WTC11 (cell line): ENCODE measurements around the gene ABCG4. TPM values are rescaled to one million over a fixed set of nuclear protein-coding genes. Genes with fewer than 3 reads are reported as not detected.

ENCODE experiments used
- ATAC-seq: fragments of 200-7000 bp; cut with Tn5 transposase; 2 replicates; pipeline ENCODE4 v1.10.0; 2021; ENCODE audit warnings: mild to moderate bottlenecking, moderate library complexity
- CTCF ChIA-PET: fragments of 300-600 bp; sonication (Branson Sonifier 250); formaldehyde crosslinking; loops from one replicate; lab custom pipeline; 2021; ENCODE audit warnings: antibody characterized with exemption; lab: Charles Lee
- POLR2A ChIA-PET: fragments of 350-600 bp; sonication (Branson Sonifier 250); formaldehyde crosslinking; loops from one replicate; lab custom pipeline; 2021; ENCODE audit warnings: antibody characterized with exemption; lab: Charles Lee
- DNase-seq: peaks from one replicate; pipeline ENCODE4 v3.0.0; 2021; ENCODE audit warnings: low spot score
- H3K27ac Mint-ChIP-seq: 2 replicates; pipeline ENCODE4 v1.8.0; 2021; ENCODE audit warnings: mixed read lengths
- H3K27me3 Mint-ChIP-seq: 2 replicates; pipeline ENCODE4 v1.8.0; 2021; ENCODE audit warnings: low read depth, mild to moderate bottlenecking, moderate library complexity, mixed read lengths
- H3K36me3 Mint-ChIP-seq: 2 replicates; pipeline ENCODE4 v1.8.0; 2021; ENCODE audit warnings: mixed read lengths
- H3K4me1 Mint-ChIP-seq: 2 replicates; pipeline ENCODE4 v1.8.0; 2022; ENCODE audit warnings: mixed read lengths
- H3K4me3 Mint-ChIP-seq: 2 replicates; pipeline ENCODE4 v1.8.0; 2021; ENCODE audit warnings: mild to moderate bottlenecking, moderate library complexity, mixed read lengths
- H3K9me3 Mint-ChIP-seq: 2 replicates; pipeline ENCODE4 v1.8.0; 2021; ENCODE audit warnings: mixed read lengths
- AR ChIP-seq: fragments of 250-450 bp; sonication (Bioruptor Pico); IDR thresholded peaks from 2 replicates; pipeline ENCODE4 v1.9.0; 2021; ENCODE audit warnings: mild to moderate bottlenecking
- ARID4B ChIP-seq: sonication (generic); formaldehyde crosslinking; IDR thresholded peaks from 2 replicates; pipeline ENCODE4 v1.8.0; 2023; ENCODE audit warnings: missing genetic modification reagents, mild to moderate bottlenecking, borderline replicate concordance
- ATF6 ChIP-seq: sonication (generic); formaldehyde crosslinking; IDR thresholded peaks from 2 replicates; pipeline ENCODE4 v1.8.1; 2023; ENCODE audit warnings: mild to moderate bottlenecking, missing genetic modification reagents
- CBFB ChIP-seq: sonication (generic); formaldehyde crosslinking; IDR thresholded peaks from 2 replicates; pipeline ENCODE4 v1.8.1; 2022; ENCODE audit warnings: mild to moderate bottlenecking, low read depth, missing genetic modification reagents
- E2F1 ChIP-seq: sonication (generic); formaldehyde crosslinking; IDR thresholded peaks from 2 replicates; pipeline ENCODE4 v1.8.0; 2022; ENCODE audit warnings: mild to moderate bottlenecking, missing genetic modification reagents
- EMX1 ChIP-seq: fragments of 250-450 bp; sonication (Bioruptor Pico); IDR thresholded peaks from 2 replicates; pipeline ENCODE4 v1.8.0; 2021; ENCODE audit warnings: mild to moderate bottlenecking
- HMGA2 ChIP-seq: fragments of 250-450 bp; sonication (Bioruptor Pico); IDR thresholded peaks from 2 replicates; pipeline ENCODE4 v1.4.0; 2021; ENCODE audit warnings: mild to moderate bottlenecking, moderate library complexity
- IRF1 ChIP-seq: sonication (generic); formaldehyde crosslinking; IDR thresholded peaks from 2 replicates; pipeline ENCODE4 v1.8.0; 2023; ENCODE audit warnings: missing genetic modification reagents
- JAZF1 ChIP-seq: fragments of 250-450 bp; sonication (Bioruptor Pico); IDR thresholded peaks from 2 replicates; pipeline ENCODE4 v1.9.0; 2021; ENCODE audit warnings: moderate library complexity, mild to moderate bottlenecking, inconsistent platforms
- JUN ChIP-seq: sonication (generic); formaldehyde crosslinking; IDR thresholded peaks from 2 replicates; pipeline ENCODE4 v1.8.0; 2023; ENCODE audit warnings: mild to moderate bottlenecking, missing genetic modification reagents
- SOX15 ChIP-seq: fragments of 250-450 bp; sonication (Bioruptor Pico); IDR thresholded peaks from 2 replicates; pipeline ENCODE4 v1.9.0; 2021; ENCODE audit warnings: mild to moderate bottlenecking
- TEAD1 ChIP-seq: sonication (generic); formaldehyde crosslinking; IDR thresholded peaks from 2 replicates; pipeline ENCODE4 v1.8.0; 2022; ENCODE audit warnings: mild to moderate bottlenecking, missing genetic modification reagents
- ZNF121 ChIP-seq: sonication (generic); formaldehyde crosslinking; IDR thresholded peaks from 2 replicates; pipeline ENCODE4 v1.8.0; 2023; ENCODE audit warnings: missing genetic modification reagents
- ZNF138 ChIP-seq: sonication (generic); formaldehyde crosslinking; conservative IDR thresholded peaks from 2 replicates; pipeline ENCODE4 v1.8.1; 2022; ENCODE audit warnings: mild to moderate bottlenecking, moderate library complexity, missing genetic modification reagents
- ZNF263 ChIP-seq: sonication (generic); formaldehyde crosslinking; IDR thresholded peaks from 2 replicates; pipeline ENCODE4 v1.8.1; 2022; ENCODE audit warnings: low read depth, mild to moderate bottlenecking, moderate library complexity, missing genetic modification reagents
- ZNF416 ChIP-seq: fragments of 250-450 bp; sonication (Bioruptor Pico); IDR thresholded peaks from 2 replicates; pipeline ENCODE4 v1.9.0; 2021; ENCODE audit warnings: mild to moderate bottlenecking, inconsistent platforms
- ZNF423 ChIP-seq: fragments of 250-450 bp; sonication (Bioruptor Pico); IDR thresholded peaks from 2 replicates; pipeline ENCODE4 v2.1.2; 2022; ENCODE audit warnings: mild to moderate bottlenecking, moderate library complexity
- ZNF532 ChIP-seq: fragments of 250-450 bp; sonication (Bioruptor Pico); IDR thresholded peaks from 2 replicates; pipeline ENCODE4 v1.9.0; 2021; ENCODE audit warnings: mild to moderate bottlenecking, borderline replicate concordance
- total RNA-seq: library from RNA; stranded (reverse); gene quantifications from 3 replicates; pipeline ENCODE4 v1.2.3, GENCODE V29; 2021

ABCG4 gene
- total RNA-seq, 1 experiment from 2014 or later = 4.4 TPM

GRCh38 chr11:119168471-119169281 lies 19.8 kb downstream of the ABCG4 start, which contains the start of gene NLRX1 (continued):
- TF ChIP-seq ARID4B = 0 out of 2 replicates have a peak, but pooled peaks have one; percentile 32
- TF ChIP-seq EMX1 (CRISPR knock-in tag) = peak; percentile 67
- no peak for TF ChIP-seq CBFB
- no peak for TF ChIP-seq TEAD1 (CRISPR knock-in tag)
- 0 out of 2 replicates have a peak, but pooled peaks have one; percentile 29 for TF ChIP-seq ZNF423
- no peak for TF ChIP-seq AR (CRISPR knock-in tag)

GRCh38 chr11:119169282-119169719 lies 20.4 kb downstream of the ABCG4 start:
- Mint-ChIP-seq H3K9me3 (no peaks in the 10 kb centered on the region), H3K27ac (peak overlapping the region; percentile 95), H3K4me3 (peak overlapping the region; percentile 83), H3K27me3 (no peaks in the 10 kb centered on the region), H3K36me3 (no peaks in the 10 kb centered on the region; the same call in 1 of the 2 replicates), H3K4me1 (peaks cover 26% of the 10 kb centered on the region)
- ChIA-PET CTCF (interaction anchor here (0.7 to 2.3 kb wide), 33 partner anchors 9 to 212 kb away, joined by 3 to 33 read pairs (median 5); partner anchors contain the start of genes ABCG4, C1QTNF5, C2CD2L and CBL), POLR2A (interaction anchor here (0.8 to 1.3 kb wide), 7 partner anchors 17 to 210 kb away, joined by 3 to 7 read pairs (median 4); partner anchors contain the start of genes C2CD2L, CBL, DPAGT1 and HMBS)
- DNase-seq = peak; percentile 63
- peak; percentile 81 for ATAC-seq
- no peak for TF ChIP-seq ZNF263 (CRISPR knock-in tag)
- TF ChIP-seq TEAD1 (CRISPR knock-in tag) = 0 out of 2 replicates have a peak, but pooled peaks have one; percentile 12
- peak; percentile 49; the same call in 1 of the 2 replicates for TF ChIP-seq ZNF532
- no peak for TF ChIP-seq JAZF1 (CRISPR knock-in tag)
- TF ChIP-seq IRF1 (CRISPR knock-in tag) = no peak
- no peak for TF ChIP-seq JUN (CRISPR knock-in tag)
- TF ChIP-seq ZNF423 = no peak
- TF ChIP-seq SOX15 (CRISPR knock-in tag) = no peak
- no peak for TF ChIP-seq ZNF138 (CRISPR knock-in tag)
- TF ChIP-seq ATF6 (CRISPR knock-in tag) = no peak
- no peak for TF ChIP-seq E2F1 (CRISPR knock-in tag)
- no peak for TF ChIP-seq ZNF416 (CRISPR knock-in tag)
- no peak for TF ChIP-seq HMGA2 (CRISPR knock-in tag)
- TF ChIP-seq ZNF121 = 0 out of 2 replicates have a peak, but pooled peaks have one; percentile 1
